ENCODE results near the gene MAPK1IP1L. TPM values are rescaled to one million over a fixed set of nuclear protein-coding genes. Genes with fewer than 3 reads are reported as not detected.
"Not testable (repeated sequence)": the region's sequence is repeated elsewhere in the genome, so short reads cannot be mapped to it uniquely, and the experiment has no call there.

MAPK1IP1L gene
- total RNA-seq, 2 donors from 2014 or later = 66.5 to 101 TPM

GRCh38 chr14:55075628-55076175 is 24.3 kb downstream of the MAPK1IP1L start:
- Mint-ChIP-seq H3K36me3 (no peaks in the 10 kb centered on the region), H3K9me3 (no peaks in the 10 kb centered on the region), H3K27ac (peak overlapping the region in 1 of 2 donors; percentile 65)
- DNase-seq (ENCODE audit: low spot score in 2 of 2) = no peak
- peak in 1 of 2 donors; percentile 7 for ATAC-seq

- H3K36me3 Mint-ChIP-seq = no peaks in the 10 kb centered on the region
- no peaks in the 10 kb centered on the region for H3K9me3 Mint-ChIP-seq
- peak in 1 of 2 donors; percentile 30 for DNase-seq (ENCODE audit: low spot score in 2 of 2)
- no peak overlapping the region for H3K27ac Mint-ChIP-seq
- peak in 1 of 2 donors; percentile 86 for ATAC-seq
These were observed 26.0 kb downstream of the MAPK1IP1L start for GRCh38 chr14:55077170-55078151.

- not testable (repeated sequence) for H3K9me3 Mint-ChIP-seq; ATAC-seq; H3K36me3 Mint-ChIP-seq; H3K27ac Mint-ChIP-seq; DNase-seq (ENCODE audit: low spot score in 2 of 2)
These were observed 28.5 kb downstream of the MAPK1IP1L start for GRCh38 chr14:55079961-55080360.

GRCh38 chr14:55084401-55085059 is 33.1 kb downstream of the MAPK1IP1L start:
- no peak for ATAC-seq
- Mint-ChIP-seq H3K27ac (no peak overlapping the region), H3K36me3 (no peaks in the 10 kb centered on the region), H3K9me3 (no peaks in the 10 kb centered on the region)
- DNase-seq (ENCODE audit: low spot score in 2 of 2) = no peak

- Mint-ChIP-seq H3K27ac (no peak overlapping the region), H3K9me3 (no peaks in the 10 kb centered on the region), H3K36me3 (no peaks in the 10 kb centered on the region)
- DNase-seq (ENCODE audit: low spot score in 2 of 2) (no peak), ATAC-seq (no peak)
These were observed 33.7 kb downstream of the MAPK1IP1L start for GRCh38 chr14:55085060-55085660.

GRCh38 chr14:55086938-55087337 is 35.5 kb downstream of the MAPK1IP1L start:
- H3K27ac Mint-ChIP-seq = no peak overlapping the region
- no peaks in the 10 kb centered on the region for H3K9me3 Mint-ChIP-seq
- ATAC-seq = no peak
- H3K36me3 Mint-ChIP-seq = no peaks in the 10 kb centered on the region
- DNase-seq (ENCODE audit: low spot score in 2 of 2) = no peak

GRCh38 chr14:55088356-55088755 is 36.9 kb downstream of the MAPK1IP1L start:
- H3K9me3 Mint-ChIP-seq = no peaks in the 10 kb centered on the region
- H3K36me3 Mint-ChIP-seq = no peaks in the 10 kb centered on the region
- no peak for ATAC-seq
- DNase-seq (ENCODE audit: low spot score in 2 of 2) = no peak
- H3K27ac Mint-ChIP-seq = no peak overlapping the region

- Mint-ChIP-seq H3K9me3 (no peaks in the 10 kb centered on the region), H3K27ac (no peak overlapping the region), H3K36me3 (no peaks in the 10 kb centered on the region)
- ATAC-seq (no peak), DNase-seq (ENCODE audit: low spot score in 2 of 2) (no peak)
These were observed 40.9 kb downstream of the MAPK1IP1L start for GRCh38 chr14:55092341-55092740.

GRCh38 chr14:55094292-55095157 is 43.1 kb downstream of the MAPK1IP1L start:
- no peak for ATAC-seq
- H3K36me3 Mint-ChIP-seq = peaks cover 4 to 5% of the 10 kb centered on the region in 2 donors
- H3K27ac Mint-ChIP-seq = no peak overlapping the region
- DNase-seq (ENCODE audit: low spot score in 2 of 2) = no peak
- H3K9me3 Mint-ChIP-seq = no peaks in the 10 kb centered on the region

GRCh38 chr14:55097881-55098560 is 46.6 kb downstream of the MAPK1IP1L start:
- peak in 1 of 2 donors; percentile 57 for DNase-seq (ENCODE audit: low spot score in 2 of 2)
- Mint-ChIP-seq H3K36me3 (peaks cover 4 to 5% of the 10 kb centered on the region in 2 donors), H3K27ac (peak overlapping the region; percentile 70 to 93), H3K9me3 (no peaks in the 10 kb centered on the region)
- peak; percentile 82 to 85 for ATAC-seq

- ATAC-seq (no peak), DNase-seq (ENCODE audit: low spot score in 2 of 2) (no peak)
- Mint-ChIP-seq H3K27ac (peak overlapping the region; percentile 70 to 93), H3K9me3 (no peaks in the 10 kb centered on the region), H3K36me3 (peaks cover 4 to 5% of the 10 kb centered on the region in 2 donors)
These were observed 47.1 kb downstream of the MAPK1IP1L start for GRCh38 chr14:55098561-55098898.

GRCh38 chr14:55099756-55100155 is 48.3 kb downstream of the MAPK1IP1L start:
- peaks cover 0 to 5% of the 10 kb centered on the region in 2 donors for H3K9me3 Mint-ChIP-seq
- H3K27ac Mint-ChIP-seq = no peak overlapping the region
- DNase-seq (ENCODE audit: low spot score in 2 of 2) (no peak), ATAC-seq (no peak)
- peaks cover 5 to 13% of the 10 kb centered on the region in 2 donors for H3K36me3 Mint-ChIP-seq

- DNase-seq (ENCODE audit: low spot score in 2 of 2) = no peak
- no peak overlapping the region for H3K27ac Mint-ChIP-seq
- peaks cover 0 to 10% of the 10 kb centered on the region in 2 donors for H3K9me3 Mint-ChIP-seq
- no peak for ATAC-seq
- peaks cover 5 to 13% of the 10 kb centered on the region in 2 donors for H3K36me3 Mint-ChIP-seq
These were observed 50.3 kb downstream of the MAPK1IP1L start for GRCh38 chr14:55101698-55102097.

- Mint-ChIP-seq H3K36me3 (peaks cover 5 to 13% of the 10 kb centered on the region in 2 donors), H3K27ac (peak overlapping the region; percentile 88 to 91), H3K9me3 (peaks cover 0 to 10% of the 10 kb centered on the region in 2 donors)
- ATAC-seq (peak; percentile 45 to 68), DNase-seq (ENCODE audit: low spot score in 2 of 2) (peak in 1 of 2 donors; percentile 42)
These were observed 50.7 kb downstream of the MAPK1IP1L start for GRCh38 chr14:55102141-55102621.

GRCh38 chr14:55103005-55103640 is 51.7 kb downstream of the MAPK1IP1L start:
- DNase-seq (ENCODE audit: low spot score in 2 of 2) (peak in 1 of 2 donors; percentile 56), ATAC-seq (peak; percentile 53 to 59)
- Mint-ChIP-seq H3K27ac (peak overlapping the region; percentile 88 to 91), H3K36me3 (peaks cover 5 to 19% of the 10 kb centered on the region in 2 donors), H3K9me3 (peaks cover 0 to 10% of the 10 kb centered on the region in 2 donors)
